Body of pancreas (tissue), 4 donors: ENCODE measurements around the gene OXCT2.

Source experiments
- POLR2A ChIP-seq, 3 donors: fragments of 450-650 bp; IDR thresholded peaks; one replicate each; pipeline ENCODE4 v1.6.1; 2016; ENCODE audit warnings: antibody characterized with exemption in 3 of 3, mild to moderate bottlenecking in 2 of 3
- TF ChIP-seq, protein P1 (sequence below), 7 experiments: fragments of 450-650 bp in 4 of 7; fragments of 200-600 bp in 3 of 7; sonication (generic) in 3 of 7; IDR thresholded peaks; one replicate each; pipeline ENCODE4 v1.5.1; 2016 to 2019; ENCODE audit warnings: antibody characterized with exemption in 7 of 7

GRCh38 chr1:39737546-39738169, 33.5 kb downstream of the OXCT2 start:
- TF ChIP-seq, protein P1, sequence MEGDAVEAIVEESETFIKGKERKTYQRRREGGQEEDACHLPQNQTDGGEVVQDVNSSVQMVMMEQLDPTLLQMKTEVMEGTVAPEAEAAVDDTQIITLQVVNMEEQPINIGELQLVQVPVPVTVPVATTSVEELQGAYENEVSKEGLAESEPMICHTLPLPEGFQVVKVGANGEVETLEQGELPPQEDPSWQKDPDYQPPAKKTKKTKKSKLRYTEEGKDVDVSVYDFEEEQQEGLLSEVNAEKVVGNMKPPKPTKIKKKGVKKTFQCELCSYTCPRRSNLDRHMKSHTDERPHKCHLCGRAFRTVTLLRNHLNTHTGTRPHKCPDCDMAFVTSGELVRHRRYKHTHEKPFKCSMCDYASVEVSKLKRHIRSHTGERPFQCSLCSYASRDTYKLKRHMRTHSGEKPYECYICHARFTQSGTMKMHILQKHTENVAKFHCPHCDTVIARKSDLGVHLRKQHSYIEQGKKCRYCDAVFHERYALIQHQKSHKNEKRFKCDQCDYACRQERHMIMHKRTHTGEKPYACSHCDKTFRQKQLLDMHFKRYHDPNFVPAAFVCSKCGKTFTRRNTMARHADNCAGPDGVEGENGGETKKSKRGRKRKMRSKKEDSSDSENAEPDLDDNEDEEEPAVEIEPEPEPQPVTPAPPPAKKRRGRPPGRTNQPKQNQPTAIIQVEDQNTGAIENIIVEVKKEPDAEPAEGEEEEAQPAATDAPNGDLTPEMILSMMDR (IDR thresholded peaks at IDR 0.05): no peak
- TF ChIP-seq POLR2A (IDR thresholded peaks at IDR 0.05): no peak
